ENCODE data around the gene SEMA3B.

GRCh38 chr3:50269460-50269859 is 513 bp downstream of the SEMA3B start:
- TF ChIP-seq CTCF (conservative IDR thresholded peaks at IDR 0.05; ENCODE audit: low read depth, low read length) (no peak), POLR2A (IDR thresholded peaks at IDR 0.05; ENCODE audit: low read depth, low read length) (no peak), FOS (IDR thresholded peaks at IDR 0.05; ENCODE audit: low read depth, low read length) (no peak)
